ENCODE measurements around the gene FAM117B. TPM values are rescaled to one million over a fixed set of nuclear protein-coding genes. Genes with fewer than 3 reads are reported as not detected.

FAM117B gene
- total RNA-seq, 1 experiment from 2014 or later, result 9.1 TPM

- RAD21 ChIA-PET (ENCODE audit: low non-redundant PET in 1 of 2, low total read pairs in 2 of 2, uncharacterized antibody in 2 of 2, unreplicated experiment in 2 of 2), result no interaction called here
- no peak overlapping the region for H3K9ac ChIP-seq (ENCODE audit: low read length)
- no peaks in the 10 kb centered on the region for H3K9me2 ChIP-seq (ENCODE audit: insufficient read depth)
- POLR2A ChIA-PET, result no interaction called here
- H3K4me1 ChIP-seq (ENCODE audit: control insufficient read depth in 1 of 2, insufficient read depth in 2 of 2, low read length in 2 of 2), result no peaks in the 10 kb centered on the region
- no peak overlapping the region for H2AFZ ChIP-seq (ENCODE audit: low read depth, low read length, poor library complexity, severe bottlenecking)
- intact Hi-C loops (cut with micrococcal nuclease), result no loop called here
- H3K27ac ChIP-seq (ENCODE audit: low read depth, low read length), result no peak overlapping the region
- ATAC-seq, result no peak
- CTCF ChIA-PET, result no interaction called here
- TF ChIP-seq SP1 (IDR thresholded peaks at IDR 0.05; ENCODE audit: low read depth), result no peak
- TF ChIP-seq, protein P1, sequence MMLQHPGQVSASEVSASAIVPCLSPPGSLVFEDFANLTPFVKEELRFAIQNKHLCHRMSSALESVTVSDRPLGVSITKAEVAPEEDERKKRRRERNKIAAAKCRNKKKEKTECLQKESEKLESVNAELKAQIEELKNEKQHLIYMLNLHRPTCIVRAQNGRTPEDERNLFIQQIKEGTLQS (IDR thresholded peaks at IDR 0.05), result no peak
- TF ChIP-seq SRF (IDR thresholded peaks at IDR 0.05; ENCODE audit: low read depth), result no peak
- no peak for TF ChIP-seq FOSL1 (IDR thresholded peaks at IDR 0.05; ENCODE audit: low read depth)
- TF ChIP-seq EGR1 (IDR thresholded peaks at IDR 0.05; ENCODE audit: low read depth), result no peak
- no peak for TF ChIP-seq CTCF (IDR thresholded peaks at IDR 0.05 in 2 of 3, conservative IDR thresholded peaks at IDR 0.05 in 1 of 3; ENCODE audit: borderline replicate concordance in 1 of 3, insufficient read depth in 1 of 3, low read depth in 2 of 3, low read length in 2 of 3)
- no peak for TF ChIP-seq CEBPB (IDR thresholded peaks at IDR 0.05; ENCODE audit: low read depth)
- TF ChIP-seq POLR2AphosphoS5 (IDR thresholded peaks at IDR 0.05; ENCODE audit: low read depth, low read length), result no peak
- no peak for TF ChIP-seq POLR2A (IDR thresholded peaks at IDR 0.05; ENCODE audit: borderline replicate concordance, extremely low read depth, insufficient read depth, insufficient read length)
- TF ChIP-seq YY1 (IDR thresholded peaks at IDR 0.05; ENCODE audit: extremely low read depth, insufficient replicate concordance, low read depth, low read length), result no peak
- TF ChIP-seq, protein P2, sequence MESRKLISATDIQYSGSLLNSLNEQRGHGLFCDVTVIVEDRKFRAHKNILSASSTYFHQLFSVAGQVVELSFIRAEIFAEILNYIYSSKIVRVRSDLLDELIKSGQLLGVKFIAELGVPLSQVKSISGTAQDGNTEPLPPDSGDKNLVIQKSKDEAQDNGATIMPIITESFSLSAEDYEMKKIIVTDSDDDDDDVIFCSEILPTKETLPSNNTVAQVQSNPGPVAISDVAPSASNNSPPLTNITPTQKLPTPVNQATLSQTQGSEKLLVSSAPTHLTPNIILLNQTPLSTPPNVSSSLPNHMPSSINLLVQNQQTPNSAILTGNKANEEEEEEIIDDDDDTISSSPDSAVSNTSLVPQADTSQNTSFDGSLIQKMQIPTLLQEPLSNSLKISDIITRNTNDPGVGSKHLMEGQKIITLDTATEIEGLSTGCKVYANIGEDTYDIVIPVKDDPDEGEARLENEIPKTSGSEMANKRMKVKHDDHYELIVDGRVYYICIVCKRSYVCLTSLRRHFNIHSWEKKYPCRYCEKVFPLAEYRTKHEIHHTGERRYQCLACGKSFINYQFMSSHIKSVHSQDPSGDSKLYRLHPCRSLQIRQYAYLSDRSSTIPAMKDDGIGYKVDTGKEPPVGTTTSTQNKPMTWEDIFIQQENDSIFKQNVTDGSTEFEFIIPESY (IDR thresholded peaks at IDR 0.05; ENCODE audit: extremely low read depth, insufficient replicate concordance, low read length), result no peak
- no peak for TF ChIP-seq EZH2phosphoT487 (IDR thresholded peaks at IDR 0.05; ENCODE audit: borderline replicate concordance)
- TF ChIP-seq CBX3 (IDR thresholded peaks at IDR 0.05; ENCODE audit: low read depth), result no peak
- TF ChIP-seq ZFX (IDR thresholded peaks at IDR 0.05), result no peak
- no peak for TF ChIP-seq RAD21 (IDR thresholded peaks at IDR 0.05; ENCODE audit: low read depth)
- no peak for TF ChIP-seq ZNF274 (IDR thresholded peaks at IDR 0.05; ENCODE audit: low read depth, low read length)
- TF ChIP-seq ELF1 (IDR thresholded peaks at IDR 0.05; ENCODE audit: borderline replicate concordance, low read depth), result no peak
- no peak for TF ChIP-seq SIN3A (IDR thresholded peaks at IDR 0.05; ENCODE audit: low read depth)
- TF ChIP-seq, protein P3, sequence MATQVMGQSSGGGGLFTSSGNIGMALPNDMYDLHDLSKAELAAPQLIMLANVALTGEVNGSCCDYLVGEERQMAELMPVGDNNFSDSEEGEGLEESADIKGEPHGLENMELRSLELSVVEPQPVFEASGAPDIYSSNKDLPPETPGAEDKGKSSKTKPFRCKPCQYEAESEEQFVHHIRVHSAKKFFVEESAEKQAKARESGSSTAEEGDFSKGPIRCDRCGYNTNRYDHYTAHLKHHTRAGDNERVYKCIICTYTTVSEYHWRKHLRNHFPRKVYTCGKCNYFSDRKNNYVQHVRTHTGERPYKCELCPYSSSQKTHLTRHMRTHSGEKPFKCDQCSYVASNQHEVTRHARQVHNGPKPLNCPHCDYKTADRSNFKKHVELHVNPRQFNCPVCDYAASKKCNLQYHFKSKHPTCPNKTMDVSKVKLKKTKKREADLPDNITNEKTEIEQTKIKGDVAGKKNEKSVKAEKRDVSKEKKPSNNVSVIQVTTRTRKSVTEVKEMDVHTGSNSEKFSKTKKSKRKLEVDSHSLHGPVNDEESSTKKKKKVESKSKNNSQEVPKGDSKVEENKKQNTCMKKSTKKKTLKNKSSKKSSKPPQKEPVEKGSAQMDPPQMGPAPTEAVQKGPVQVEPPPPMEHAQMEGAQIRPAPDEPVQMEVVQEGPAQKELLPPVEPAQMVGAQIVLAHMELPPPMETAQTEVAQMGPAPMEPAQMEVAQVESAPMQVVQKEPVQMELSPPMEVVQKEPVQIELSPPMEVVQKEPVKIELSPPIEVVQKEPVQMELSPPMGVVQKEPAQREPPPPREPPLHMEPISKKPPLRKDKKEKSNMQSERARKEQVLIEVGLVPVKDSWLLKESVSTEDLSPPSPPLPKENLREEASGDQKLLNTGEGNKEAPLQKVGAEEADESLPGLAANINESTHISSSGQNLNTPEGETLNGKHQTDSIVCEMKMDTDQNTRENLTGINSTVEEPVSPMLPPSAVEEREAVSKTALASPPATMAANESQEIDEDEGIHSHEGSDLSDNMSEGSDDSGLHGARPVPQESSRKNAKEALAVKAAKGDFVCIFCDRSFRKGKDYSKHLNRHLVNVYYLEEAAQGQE (IDR thresholded peaks at IDR 0.05; ENCODE audit: low read depth), result no peak
- no TSS peak for BruUV-seq (replicated peaks)
- no peaks in the 10 kb centered on the region for H3K9me3 ChIP-seq (ENCODE audit: control insufficient read depth in 1 of 2, insufficient read depth in 1 of 2, low read depth in 1 of 2, low read length in 2 of 2)
- H4K20me1 ChIP-seq (ENCODE audit: insufficient read depth), result no peaks in the 10 kb centered on the region
- H3K79me2 ChIP-seq (ENCODE audit: insufficient read depth, low read length), result no peaks in the 10 kb centered on the region
- no peak overlapping the region for H3K4me2 ChIP-seq (ENCODE audit: low read length)
- no peak overlapping the region for H3K4me3 ChIP-seq (replicated peaks in 1 of 2; ENCODE audit: low read depth in 1 of 2, low read length in 2 of 2)
- DNase-seq (ENCODE audit: low read depth, low spot score), result no peak
- H3K27me3 ChIP-seq (ENCODE audit: insufficient read depth, low read length), result no peaks in the 10 kb centered on the region
- H3K36me3 ChIP-seq (ENCODE audit: control insufficient read depth in 1 of 2, insufficient read depth in 2 of 2, low read length in 2 of 2), result no peaks in the 10 kb centered on the region
Measured at GRCh38 chr2:202671317-202672035, 36.7 kb downstream of the FAM117B start.
